Suppressor macrophage (primary cell): Measurements from ENCODE around the gene PI4KA.
"Not testable (repeated sequence)": the region's sequence is repeated elsewhere in the genome, so short reads cannot be mapped to it uniquely, and the experiment has no call there.

ENCODE experiments used
- DNase-seq, 4 experiments: peaks; one replicate each; pipeline ENCODE4 v3.0.0-alpha.2; 2020 to 2022

PI4KA gene

DNA sequence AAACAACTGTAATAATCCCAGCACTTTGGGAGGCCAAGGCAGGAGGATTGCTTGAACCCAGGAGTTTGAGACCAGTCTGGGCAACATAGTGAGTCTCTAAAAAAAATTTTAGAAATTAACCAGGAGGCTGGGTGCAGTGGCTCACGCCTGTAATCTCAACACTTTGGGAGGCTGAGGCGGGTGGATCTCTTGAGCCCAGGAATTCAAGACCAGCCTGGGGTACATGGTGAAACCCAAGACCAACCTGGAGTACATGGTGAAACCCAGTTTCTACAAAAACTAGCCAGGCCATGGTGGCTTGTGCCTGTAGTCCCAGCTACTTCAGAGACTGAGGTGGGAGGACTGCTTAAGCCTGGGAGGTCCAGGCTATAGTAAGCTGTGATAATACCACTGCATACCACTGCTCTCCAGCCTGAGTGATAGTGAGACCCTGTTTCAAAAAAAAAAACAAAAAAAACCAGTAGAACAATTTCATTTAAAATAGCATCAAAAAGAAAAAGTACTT lies 11.2 kb downstream of the PI4KA start:
- DNase-seq: no peak

DNA sequence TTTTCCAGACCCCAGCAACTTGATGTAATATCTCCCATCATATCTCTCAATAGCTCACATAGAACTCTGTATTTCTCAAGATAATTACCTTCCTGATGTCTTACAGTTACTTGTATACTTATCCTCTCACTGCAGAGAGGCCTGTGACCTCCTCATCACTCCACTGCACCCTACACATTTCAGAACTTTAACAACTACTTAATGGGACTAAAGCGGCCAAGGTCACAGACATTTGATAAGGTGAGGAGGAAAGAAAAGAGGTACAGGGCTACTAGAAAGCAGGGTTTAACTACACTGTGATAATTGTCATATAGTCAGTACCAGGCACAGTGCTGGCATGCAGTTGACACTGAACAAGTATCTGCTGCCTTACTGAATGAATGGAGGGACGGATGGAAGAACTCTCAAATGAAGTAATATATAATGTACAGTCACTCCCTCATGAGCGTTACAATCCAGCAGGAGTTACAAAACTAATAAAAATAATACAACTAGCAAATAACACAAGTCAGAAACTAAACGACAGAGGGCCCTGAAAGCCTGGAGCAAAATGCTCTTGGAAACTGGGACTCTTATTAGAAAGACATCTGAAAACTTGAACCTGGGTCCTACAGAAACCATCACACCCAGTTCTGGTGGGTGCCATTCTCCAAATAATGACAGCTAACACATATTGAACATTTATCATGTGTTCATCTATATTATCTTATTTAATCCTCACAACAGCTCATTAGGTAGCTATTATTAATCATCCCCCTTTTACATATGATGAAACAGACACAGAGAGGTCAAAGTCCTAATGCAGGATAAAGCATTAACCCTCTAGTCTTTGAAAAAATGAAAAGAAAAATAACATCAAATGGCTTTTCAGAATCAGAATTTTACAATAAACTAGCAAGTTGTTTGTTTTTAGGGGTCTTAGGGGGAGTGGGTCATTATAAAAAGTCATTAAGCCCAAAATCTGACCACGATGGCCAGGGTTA lies 14.3 kb downstream of the PI4KA start:
- no peak for DNase-seq

DNA sequence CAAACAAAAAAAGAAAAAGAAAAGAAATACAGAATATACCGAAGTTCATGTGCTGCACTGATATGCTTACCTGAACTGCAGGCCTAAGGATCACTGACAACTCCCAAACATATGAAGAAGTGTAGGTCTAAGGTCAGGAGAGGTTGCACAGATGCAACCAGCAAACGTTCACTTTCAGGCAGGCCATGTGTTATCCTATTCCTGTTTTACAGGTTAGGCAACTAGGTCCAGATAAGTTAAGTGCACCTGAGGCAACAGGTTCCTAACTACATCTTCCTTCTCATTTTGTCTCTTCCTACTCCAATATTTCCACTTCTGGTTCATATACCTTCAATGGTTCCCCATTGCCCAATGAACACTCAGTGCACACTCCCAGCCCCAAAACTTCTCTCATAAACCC lies 15.1 kb downstream of the PI4KA start:
- no peak for DNase-seq

DNA sequence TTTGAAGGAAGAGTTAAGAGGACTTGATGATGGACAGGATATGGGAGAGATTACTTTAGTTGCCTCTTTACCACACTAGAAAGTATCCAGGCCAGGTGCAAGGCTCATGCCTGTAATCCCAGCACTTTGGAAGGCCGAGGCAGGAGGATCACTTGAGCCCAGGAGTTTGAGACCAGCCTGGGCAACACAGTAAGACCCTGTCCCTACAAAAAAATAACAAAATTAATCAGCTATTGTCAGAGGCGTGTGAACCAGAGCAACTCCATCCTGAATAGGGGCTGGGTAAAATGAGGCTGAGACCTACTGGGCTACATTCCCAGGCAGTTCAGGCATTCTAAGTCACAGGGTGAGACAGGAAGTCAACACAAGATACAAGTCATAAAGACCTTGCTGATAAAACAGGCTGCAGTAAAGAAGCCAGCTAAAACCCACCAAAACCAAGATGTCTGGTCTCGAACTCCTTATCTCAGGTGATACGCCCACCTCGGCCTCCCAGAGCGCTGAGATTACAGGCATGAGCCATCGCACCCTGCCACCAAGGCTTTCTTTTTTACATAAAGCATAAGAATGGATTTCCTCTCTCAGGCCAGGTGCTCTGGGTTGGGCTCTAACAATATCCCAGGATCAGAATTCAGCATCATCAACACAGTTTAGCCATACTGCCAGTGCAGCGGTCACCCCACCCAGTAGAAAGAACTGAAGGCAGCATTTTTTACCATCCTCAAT lies 17.8 kb downstream of the PI4KA start:
- DNase-seq: no peak

DNA sequence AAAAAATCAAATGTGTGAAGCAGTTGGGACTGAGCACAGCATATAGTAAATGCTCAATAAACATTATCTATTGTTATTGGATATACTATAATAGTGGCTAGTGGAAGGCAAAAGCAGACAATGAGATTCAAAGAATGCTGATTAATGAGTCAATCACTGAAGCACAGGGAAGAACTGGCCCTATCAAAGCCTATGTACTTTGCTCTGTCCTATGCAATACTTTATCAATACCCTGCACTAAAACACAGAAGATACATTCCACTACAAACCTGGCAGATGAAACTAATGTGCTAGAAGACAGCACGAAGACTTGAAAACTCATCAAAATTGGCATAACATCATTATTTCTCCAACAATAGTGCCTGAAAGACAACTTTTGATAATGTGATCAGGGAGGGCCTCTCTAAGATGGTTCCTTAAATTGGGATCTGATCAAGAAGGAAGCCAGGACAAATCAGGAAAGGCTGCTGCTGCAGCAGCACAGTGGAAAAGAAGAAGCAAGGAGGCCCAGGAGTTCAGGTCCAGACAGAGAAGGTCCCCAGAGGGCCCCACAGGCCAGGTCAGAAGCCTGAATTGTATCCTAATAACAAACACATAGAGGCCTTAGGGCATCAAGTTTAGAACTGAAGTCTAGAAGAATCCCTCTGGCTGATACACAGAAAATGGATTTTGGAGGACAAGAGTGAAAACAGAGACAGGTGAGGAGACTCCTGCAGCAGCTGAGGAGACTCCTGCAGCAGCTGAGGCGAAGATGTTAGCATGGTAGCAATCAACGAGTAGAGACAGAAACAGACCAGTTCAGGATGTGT lies 18.6 kb downstream of the PI4KA start:
- no peak for DNase-seq

DNA sequence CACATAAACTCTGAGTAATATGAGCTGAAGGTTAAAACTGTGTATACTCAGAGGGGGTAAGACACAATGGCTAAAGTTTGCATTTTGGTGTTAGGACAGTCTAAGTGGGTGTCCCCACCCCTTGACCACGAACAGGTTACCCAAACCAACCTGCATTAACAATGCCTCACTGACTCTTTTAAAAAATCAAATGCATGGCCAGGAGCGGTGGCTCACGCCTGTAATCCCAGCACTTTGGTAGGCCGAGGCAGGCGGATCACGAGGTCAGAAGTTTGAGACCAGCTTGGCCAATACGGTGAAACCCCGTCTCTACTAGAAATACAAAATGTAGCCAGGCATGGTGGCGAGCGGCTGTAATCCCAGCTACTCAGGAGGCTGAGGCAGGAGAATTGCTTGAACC lies 19.3 kb downstream of the PI4KA start:
- not testable (repeated sequence) for DNase-seq

DNA sequence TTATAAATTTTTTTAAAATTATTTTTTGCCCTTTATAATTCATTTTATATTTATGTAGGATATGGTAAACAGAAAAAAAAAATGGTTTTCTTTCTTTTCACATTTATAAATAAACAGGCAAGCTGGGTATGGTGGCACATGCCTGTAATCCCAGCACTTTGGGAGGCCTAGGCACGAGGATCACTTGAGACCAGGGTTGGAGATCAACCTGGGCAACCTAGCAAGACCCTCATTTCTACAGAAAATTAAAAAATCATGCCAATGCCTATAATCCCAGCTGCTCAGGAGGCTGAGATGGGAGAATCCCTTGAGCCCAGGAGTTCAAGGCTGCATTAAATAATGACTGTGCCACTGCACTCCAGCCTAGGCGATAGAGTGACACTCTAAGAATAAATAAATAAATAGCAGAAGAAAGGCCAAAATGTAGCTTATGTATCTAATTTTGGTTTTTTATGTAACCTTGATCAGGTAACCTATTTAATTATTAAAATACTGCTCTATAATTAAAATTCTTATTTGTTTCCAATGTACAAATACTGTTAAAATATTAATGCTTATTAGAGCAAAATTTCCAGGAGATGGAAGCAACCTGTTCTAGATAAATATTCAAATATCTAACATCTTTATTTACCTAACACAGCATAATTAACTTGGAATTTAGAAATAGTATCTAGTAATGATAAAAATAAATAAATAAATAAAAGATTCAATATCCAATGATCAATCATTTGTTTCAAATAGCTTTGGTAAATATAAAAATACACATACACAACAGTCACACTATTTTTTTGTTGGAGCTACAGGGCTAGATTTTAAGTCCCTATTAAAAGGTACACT lies 21.4 kb downstream of the PI4KA start:
- no peak for DNase-seq

DNA sequence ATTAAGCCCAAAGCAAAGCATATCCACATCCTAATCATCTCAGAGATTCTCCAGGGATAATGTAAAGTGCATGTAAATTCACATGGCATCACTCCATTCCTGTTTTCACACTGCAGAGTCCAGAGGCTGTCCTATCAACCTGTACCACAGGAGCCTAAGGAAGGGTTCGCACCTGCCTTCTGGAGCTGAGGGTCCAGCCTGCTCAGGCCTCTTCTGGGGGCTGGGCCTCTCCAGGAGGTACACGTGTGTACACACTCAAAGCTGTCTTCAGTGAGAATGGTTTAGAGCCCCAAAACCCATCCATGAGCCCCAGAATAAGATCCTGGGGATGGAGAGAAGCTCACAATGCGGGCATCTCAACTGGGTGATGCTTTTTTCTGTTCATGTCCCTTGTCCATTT lies 23.9 kb downstream of the PI4KA start:
- DNase-seq: no peak

DNA sequence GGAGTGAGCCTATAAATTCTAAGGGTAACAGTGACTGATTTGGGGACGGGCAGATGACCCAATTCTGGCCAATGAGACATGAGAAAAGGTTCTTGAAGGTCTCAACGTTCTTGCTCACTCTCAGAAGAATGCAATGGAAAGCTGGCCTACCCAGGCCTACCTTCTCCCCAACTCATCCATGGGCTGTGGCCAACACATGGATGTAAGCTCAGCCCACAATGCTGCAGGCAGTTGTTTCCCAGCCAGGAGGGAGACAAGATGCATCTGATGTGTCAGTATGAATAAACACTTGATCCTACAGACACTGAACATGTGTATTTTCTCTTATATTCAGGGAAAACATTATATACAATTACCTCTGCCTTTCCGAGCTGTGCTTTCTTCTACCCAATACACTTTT lies 24.4 kb downstream of the PI4KA start:
- no peak for DNase-seq

DNA sequence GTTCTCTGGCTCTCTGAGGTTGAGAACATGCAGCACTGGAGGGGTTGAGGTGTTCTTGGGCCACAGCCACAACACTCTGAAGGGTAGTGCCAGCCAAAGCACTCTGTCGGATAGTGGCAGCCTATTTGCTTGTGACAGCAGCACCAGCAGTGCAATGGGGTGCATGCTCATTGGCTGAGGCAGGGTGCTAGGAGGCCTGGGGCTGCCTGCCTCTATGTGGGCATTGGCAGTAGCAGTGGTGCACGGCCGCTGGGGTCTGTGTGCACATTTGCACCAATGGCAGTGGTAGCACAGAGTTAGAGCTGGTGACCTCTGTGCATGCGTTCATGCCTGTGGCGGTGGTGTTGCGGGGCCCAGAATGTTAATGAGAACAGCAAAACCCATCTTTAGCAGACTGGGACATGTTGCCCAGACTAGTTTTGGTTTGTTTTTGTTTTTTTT lies 25.4 kb downstream of the PI4KA start:
- no peak for DNase-seq

DNA sequence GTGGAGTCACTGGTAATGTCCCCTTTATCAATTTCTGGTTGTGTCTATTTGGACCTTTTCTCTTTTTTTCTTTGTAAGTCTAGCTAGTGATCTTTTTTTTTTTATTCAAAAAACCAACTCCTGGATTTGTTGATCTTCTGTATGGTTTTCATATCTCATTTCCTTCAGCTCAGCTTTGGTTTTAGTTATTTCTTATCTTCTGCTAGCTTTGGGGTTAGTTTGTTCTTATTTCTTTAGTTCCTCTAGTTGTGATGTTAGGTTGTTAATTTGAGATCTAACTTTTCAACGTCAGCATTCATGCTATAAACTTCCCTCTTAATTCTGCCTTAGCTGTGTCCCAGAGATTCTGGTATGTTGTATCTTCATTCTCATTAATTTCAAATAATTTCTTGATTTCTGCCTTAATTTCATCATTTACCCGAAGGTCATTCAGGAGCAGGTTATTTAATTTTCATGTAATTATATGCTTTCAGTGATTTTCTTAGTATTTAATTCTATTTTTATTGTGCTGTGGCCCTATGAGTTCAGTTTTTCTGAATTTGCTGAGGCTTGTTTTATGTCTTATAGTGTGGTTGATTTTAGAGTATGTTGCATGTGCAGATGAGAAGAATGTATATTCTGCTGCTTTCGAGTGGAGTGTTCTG lies 29.0 kb downstream of the PI4KA start:
- peak in 1 of 4 experiments; percentile 16 for DNase-seq

DNA sequence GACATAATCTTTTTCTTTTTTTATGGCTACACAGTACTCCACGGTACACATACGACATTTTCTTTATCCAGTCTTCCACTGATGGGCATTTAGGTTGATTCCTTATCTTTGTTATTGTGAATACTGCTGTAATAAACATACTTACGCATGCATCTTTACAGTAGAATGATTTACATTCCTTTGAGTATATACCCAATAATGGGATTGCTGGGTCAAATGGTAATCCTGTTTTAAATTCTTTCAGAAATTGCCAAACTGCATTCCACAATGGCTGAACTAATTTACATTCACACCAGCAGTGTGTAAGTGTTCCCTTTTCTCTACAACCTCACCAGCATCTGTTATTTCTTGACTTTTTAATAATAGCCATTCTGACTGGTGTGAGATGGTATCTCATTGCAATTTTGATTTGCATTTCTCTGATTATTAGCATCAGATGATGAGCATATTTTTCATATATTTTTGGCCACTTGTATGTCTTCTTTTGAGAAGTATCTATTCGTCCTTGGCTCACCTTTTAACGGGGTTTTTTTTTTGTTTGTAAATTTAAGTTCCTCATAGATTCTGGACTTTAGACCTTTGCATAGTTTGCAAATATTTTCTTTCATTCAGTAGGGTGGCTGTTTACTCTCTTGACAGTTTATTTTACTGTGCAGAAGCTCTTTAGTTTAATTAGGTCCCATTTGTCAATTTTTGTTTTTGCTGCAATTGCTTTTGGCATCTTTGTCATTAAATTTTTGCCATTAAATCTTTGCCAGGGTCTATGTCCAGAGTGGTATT lies 32.0 kb downstream of the PI4KA start:
- DNase-seq: not testable (repeated sequence)

DNA sequence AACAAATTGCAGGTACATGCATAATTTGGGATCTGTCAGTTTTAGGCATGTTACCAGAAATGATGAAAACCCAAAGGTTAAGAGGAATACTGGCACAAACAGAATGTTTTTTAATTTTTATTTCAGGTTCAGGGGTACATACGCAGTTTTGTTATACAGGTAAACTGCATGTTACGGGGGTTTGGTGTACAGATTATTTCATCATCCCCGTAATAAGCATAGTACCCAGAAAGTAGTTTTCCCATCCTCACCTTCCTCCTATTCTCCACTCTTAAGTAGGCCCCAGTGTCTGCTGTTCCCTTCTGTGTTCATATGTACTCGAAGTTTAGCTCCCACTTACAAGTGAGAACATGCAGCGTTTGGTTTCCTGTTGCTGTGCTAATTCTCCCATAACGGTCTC lies 33.0 kb downstream of the PI4KA start:
- no peak for DNase-seq

DNA sequence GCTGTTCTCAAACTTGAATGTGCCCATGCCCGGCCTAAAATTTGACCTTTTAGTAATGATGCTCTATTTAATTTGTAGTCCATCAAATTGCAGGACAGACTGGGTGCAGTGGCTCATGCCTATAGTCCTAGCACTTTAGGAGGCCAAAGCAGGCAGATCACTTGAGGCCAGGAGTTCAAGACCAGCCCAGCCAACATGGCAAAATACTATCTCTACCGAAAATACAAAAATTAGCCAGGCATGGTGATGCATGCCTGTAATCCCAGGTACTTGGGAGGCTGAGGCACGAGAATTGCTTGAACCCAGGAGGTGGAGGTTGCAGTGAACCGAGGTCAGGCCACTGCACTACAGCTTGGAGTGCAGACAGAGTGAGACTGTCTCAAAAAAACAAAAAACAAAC lies 33.4 kb downstream of the PI4KA start:
- not testable (repeated sequence) for DNase-seq

DNA sequence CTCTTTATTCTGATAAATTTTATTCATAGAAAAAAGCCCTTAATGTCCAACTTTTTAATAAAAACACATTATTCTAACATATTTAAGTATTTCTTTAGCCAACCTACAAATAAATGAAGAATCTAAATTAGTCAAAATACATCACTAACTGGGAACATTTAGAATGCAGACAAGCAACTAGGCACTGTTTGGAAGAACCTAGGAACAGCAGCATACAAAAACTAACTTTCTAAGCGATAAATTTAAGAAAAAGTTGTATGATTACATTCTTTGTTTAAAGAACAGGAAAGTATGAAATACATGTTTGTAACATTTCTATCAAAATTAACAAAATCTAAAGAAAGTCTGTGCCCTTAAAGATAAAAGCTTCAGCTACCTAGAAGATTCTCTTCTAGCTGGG lies 35.3 kb downstream of the PI4KA start:
- no peak for DNase-seq

DNA sequence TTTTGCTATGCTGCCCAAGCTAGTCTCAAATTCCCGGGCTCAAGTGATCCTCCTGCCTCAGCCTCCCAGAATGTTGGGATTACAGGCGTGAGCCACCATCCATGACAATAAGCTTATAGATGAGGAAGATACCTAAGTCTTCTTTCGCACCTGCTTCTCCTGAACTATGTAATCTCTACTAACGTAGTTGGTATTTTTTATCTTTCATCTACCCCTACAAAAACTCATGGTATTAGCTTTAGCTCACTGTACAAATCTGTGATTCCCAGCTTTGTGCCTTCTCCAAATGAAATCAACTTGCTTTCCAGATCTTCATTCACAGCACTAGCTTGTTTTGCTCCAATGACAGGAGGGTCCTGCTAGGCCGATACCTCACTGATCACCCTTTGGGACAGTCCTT lies 36.4 kb downstream of the PI4KA start:
- DNase-seq: no peak

DNA sequence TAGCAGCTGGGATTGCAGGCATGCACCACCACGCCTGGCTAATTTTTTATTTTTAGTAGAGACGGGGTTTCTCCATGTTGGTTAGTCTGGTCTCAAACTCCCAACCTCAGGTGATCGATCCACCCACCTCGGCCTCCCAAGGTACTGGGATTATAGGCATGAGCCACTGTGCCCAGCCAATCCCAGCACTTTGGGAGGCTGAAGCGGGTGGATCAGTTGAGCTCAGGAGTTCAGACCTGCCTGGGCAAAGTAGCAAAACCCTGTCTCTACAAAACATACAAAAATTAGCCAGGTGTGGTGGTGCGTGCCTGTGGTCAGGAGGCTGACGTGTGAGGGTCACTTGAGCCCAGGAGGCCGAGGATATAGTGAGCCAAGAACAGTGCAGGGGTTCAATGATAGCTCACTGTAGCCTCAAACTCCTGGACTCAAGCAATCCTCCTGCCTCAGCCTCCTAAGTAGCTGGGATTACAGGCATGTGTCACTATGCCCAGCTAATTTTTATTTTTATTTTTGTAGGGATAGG lies 36.8 kb downstream of the PI4KA start:
- not testable (repeated sequence) for DNase-seq

DNA sequence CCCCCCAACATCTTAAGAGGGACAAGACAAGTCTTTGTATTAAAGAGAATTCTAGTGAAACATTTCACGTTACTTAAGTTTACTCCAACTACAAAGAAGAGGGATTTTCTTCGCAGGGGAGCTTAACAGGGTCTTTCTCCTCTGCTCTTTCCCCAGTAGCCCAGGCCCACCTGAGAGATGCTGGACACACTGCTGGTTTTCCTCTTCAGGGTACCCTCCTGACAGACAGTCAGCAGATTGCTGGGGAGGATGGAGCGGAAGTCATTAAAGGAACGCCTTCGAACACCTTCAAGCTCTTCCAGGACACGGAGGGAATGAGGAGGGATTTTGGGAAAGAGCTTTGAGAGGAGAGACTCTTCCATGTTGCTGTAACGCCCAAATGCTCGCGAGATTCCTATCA lies 39.1 kb downstream of the PI4KA start:
- DNase-seq: no peak

DNA sequence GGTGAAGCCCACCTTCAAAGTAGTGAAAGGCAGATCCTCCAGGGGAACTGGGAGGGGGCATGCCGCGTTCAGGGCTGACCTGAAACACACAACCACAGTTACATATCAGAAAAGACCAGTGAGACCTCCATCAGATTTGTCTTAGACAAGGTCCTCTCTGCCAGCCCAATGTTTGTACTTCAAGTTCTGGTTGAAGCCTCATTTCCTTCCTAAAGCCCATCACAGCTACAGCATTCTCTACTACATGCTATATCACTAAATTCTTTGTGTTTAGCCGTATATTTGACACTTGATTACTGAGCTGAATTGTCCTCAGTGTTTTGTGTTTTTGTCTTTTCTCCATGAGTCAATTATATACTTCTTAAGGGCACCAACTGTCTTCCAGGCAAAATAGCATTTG lies 40.1 kb downstream of the PI4KA start:
- no peak for DNase-seq

DNA sequence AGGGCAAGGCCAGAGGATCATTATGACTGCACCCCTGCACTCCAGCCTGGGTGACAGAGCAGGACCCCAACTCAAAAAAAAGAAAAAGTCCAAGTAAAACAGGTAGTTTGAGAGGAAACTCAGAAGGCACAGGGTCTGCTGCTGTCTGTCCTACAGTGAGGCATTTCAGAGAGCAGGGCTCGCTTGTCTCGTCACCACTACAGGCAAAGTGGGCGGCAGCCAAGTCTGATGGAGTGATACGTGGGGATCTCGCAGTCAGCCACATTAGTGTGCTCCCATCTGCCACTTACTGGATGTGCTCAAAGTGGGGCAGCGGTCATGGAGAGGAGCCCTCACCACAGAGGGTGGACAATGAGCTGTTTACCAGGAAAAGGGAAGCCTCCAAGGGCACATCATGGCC lies 42.1 kb downstream of the PI4KA start:
- DNase-seq: no peak
